T-helper 1 cell treated with Interleukin-12 subunit alpha and Interleukin-12 subunit beta and Interleukin-4 antibody, amounts not matched to agents 30 μg/mL and 1 μg/mL, for 36 hours (primary cell): ENCODE data around the gene MEGF6.

Experiments
- H3K27ac Mint-ChIP-seq: one replicate; pipeline ENCODE4 v1.8.0; 2021; ENCODE audit warnings: mild to moderate bottlenecking, mixed read lengths
- H3K27me3 Mint-ChIP-seq: one replicate; pipeline ENCODE4 v1.8.0; 2021; ENCODE audit warnings: low read depth, mixed read lengths
- H3K36me3 Mint-ChIP-seq: one replicate; pipeline ENCODE4 v1.8.0; 2021; ENCODE audit warnings: low read depth, mixed read lengths
- H3K4me1 Mint-ChIP-seq: one replicate; pipeline ENCODE4 v1.8.0; 2021; ENCODE audit warnings: low read depth, mixed read lengths
- H3K4me3 Mint-ChIP-seq: one replicate; pipeline ENCODE4 v1.8.0; 2021; ENCODE audit warnings: mild to moderate bottlenecking, moderate library complexity, mixed read lengths
- H3K9me3 Mint-ChIP-seq: one replicate; pipeline ENCODE4 v1.8.0; 2021; ENCODE audit warnings: mixed read lengths

MEGF6 gene

GRCh38 chr1:3611170-3612019, at the start of gene MEGF6:
MEGF6 (minus strand) TSS chr1:3611508; CDS start chr1:3611268, 240 bp downstream.
- Mint-ChIP-seq H3K4me3 (no peak within 1 kb of the TSS), H3K4me1 (no peaks in the 10 kb centered on the region), H3K27ac (no peak within 1 kb of the TSS), H3K9me3 (no peaks in the 10 kb centered on the region), H3K36me3 (no peaks in the 10 kb centered on the region), H3K27me3 (peaks cover 32% of the 10 kb centered on the region)

GRCh38 chr1:3660704-3661103, 49.4 kb upstream of the MEGF6 start:
- H3K36me3 Mint-ChIP-seq: no peaks in the 10 kb centered on the region
- H3K9me3 Mint-ChIP-seq: no peaks in the 10 kb centered on the region
- H3K27ac Mint-ChIP-seq: no peak overlapping the region
- peaks cover 15% of the 10 kb centered on the region for H3K27me3 Mint-ChIP-seq
- no peak overlapping the region for H3K4me3 Mint-ChIP-seq
- H3K4me1 Mint-ChIP-seq: no peaks in the 10 kb centered on the region

- H3K27me3 Mint-ChIP-seq: peaks cover 29% of the 10 kb centered on the region
- H3K27ac Mint-ChIP-seq: no peak overlapping the region
- no peaks in the 10 kb centered on the region for H3K36me3 Mint-ChIP-seq
- no peaks in the 10 kb centered on the region for H3K4me1 Mint-ChIP-seq
- no peak overlapping the region for H3K4me3 Mint-ChIP-seq
- H3K9me3 Mint-ChIP-seq: no peaks in the 10 kb centered on the region
These were observed 47.8 kb upstream of the MEGF6 start for GRCh38 chr1:3659093-3659492.

- H3K27ac Mint-ChIP-seq: no peak overlapping the region
- no peaks in the 10 kb centered on the region for H3K36me3 Mint-ChIP-seq
- peaks cover 37% of the 10 kb centered on the region for H3K27me3 Mint-ChIP-seq
- H3K4me1 Mint-ChIP-seq: no peaks in the 10 kb centered on the region
- H3K4me3 Mint-ChIP-seq: no peak overlapping the region
- no peaks in the 10 kb centered on the region for H3K9me3 Mint-ChIP-seq
These were observed 46.9 kb upstream of the MEGF6 start for GRCh38 chr1:3658231-3658615.

GRCh38 chr1:3657578-3658230, 46.4 kb upstream of the MEGF6 start:
- Mint-ChIP-seq H3K27me3 (peaks cover 40% of the 10 kb centered on the region), H3K4me1 (no peaks in the 10 kb centered on the region), H3K27ac (no peak overlapping the region), H3K4me3 (no peak overlapping the region), H3K9me3 (no peaks in the 10 kb centered on the region), H3K36me3 (no peaks in the 10 kb centered on the region)

GRCh38 chr1:3657096-3657475, 45.8 kb upstream of the MEGF6 start:
- no peak overlapping the region for H3K4me3 Mint-ChIP-seq
- H3K4me1 Mint-ChIP-seq: no peaks in the 10 kb centered on the region
- H3K36me3 Mint-ChIP-seq: no peaks in the 10 kb centered on the region
- peaks cover 40% of the 10 kb centered on the region for H3K27me3 Mint-ChIP-seq
- no peaks in the 10 kb centered on the region for H3K9me3 Mint-ChIP-seq
- H3K27ac Mint-ChIP-seq: no peak overlapping the region

- H3K27ac Mint-ChIP-seq: no peak overlapping the region
- H3K4me1 Mint-ChIP-seq: no peaks in the 10 kb centered on the region
- no peaks in the 10 kb centered on the region for H3K36me3 Mint-ChIP-seq
- H3K27me3 Mint-ChIP-seq: peaks cover 40% of the 10 kb centered on the region
- H3K4me3 Mint-ChIP-seq: no peak overlapping the region
- H3K9me3 Mint-ChIP-seq: no peaks in the 10 kb centered on the region
These were observed 45.3 kb upstream of the MEGF6 start for GRCh38 chr1:3656450-3657095.

GRCh38 chr1:3654549-3655281, 43.4 kb upstream of the MEGF6 start:
- H3K27ac Mint-ChIP-seq: no peak overlapping the region
- no peaks in the 10 kb centered on the region for H3K9me3 Mint-ChIP-seq
- H3K36me3 Mint-ChIP-seq: no peaks in the 10 kb centered on the region
- H3K4me3 Mint-ChIP-seq: no peak overlapping the region
- H3K4me1 Mint-ChIP-seq: peaks cover 2% of the 10 kb centered on the region
- H3K27me3 Mint-ChIP-seq: peaks cover 54% of the 10 kb centered on the region

GRCh38 chr1:3653286-3653618, 41.9 kb upstream of the MEGF6 start:
- H3K27me3 Mint-ChIP-seq: peaks cover 48% of the 10 kb centered on the region
- H3K9me3 Mint-ChIP-seq: no peaks in the 10 kb centered on the region
- H3K4me1 Mint-ChIP-seq: peaks cover 12% of the 10 kb centered on the region
- no peaks in the 10 kb centered on the region for H3K36me3 Mint-ChIP-seq
- no peak overlapping the region for H3K4me3 Mint-ChIP-seq
- H3K27ac Mint-ChIP-seq: no peak overlapping the region

- peaks cover 48% of the 10 kb centered on the region for H3K27me3 Mint-ChIP-seq
- no peak overlapping the region for H3K4me3 Mint-ChIP-seq
- no peaks in the 10 kb centered on the region for H3K9me3 Mint-ChIP-seq
- H3K36me3 Mint-ChIP-seq: peaks cover 3% of the 10 kb centered on the region
- H3K27ac Mint-ChIP-seq: no peak overlapping the region
- peaks cover 17% of the 10 kb centered on the region for H3K4me1 Mint-ChIP-seq
These were observed 41.4 kb upstream of the MEGF6 start for GRCh38 chr1:3652548-3653285.

- Mint-ChIP-seq H3K27me3 (peaks cover 45% of the 10 kb centered on the region), H3K27ac (no peak within 1 kb of the TSS), H3K36me3 (peaks cover 3% of the 10 kb centered on the region), H3K9me3 (no peaks in the 10 kb centered on the region), H3K4me1 (peaks cover 17% of the 10 kb centered on the region), H3K4me3 (no peak within 1 kb of the TSS)
These were observed 40.7 kb upstream of the MEGF6 start, which contains the start of gene TP73 for GRCh38 chr1:3651930-3652547. TP73 (plus strand) TSS chr1:3652516; CDS start chr1:3682366, 29,850 bp downstream.

GRCh38 chr1:3651026-3651929, 40.0 kb upstream of the MEGF6 start:
- Mint-ChIP-seq H3K27me3 (peaks cover 44% of the 10 kb centered on the region), H3K36me3 (peaks cover 3% of the 10 kb centered on the region), H3K9me3 (no peaks in the 10 kb centered on the region), H3K27ac (no peak overlapping the region), H3K4me1 (peaks cover 17% of the 10 kb centered on the region), H3K4me3 (no peak overlapping the region)
